ENCODE data around the gene AOPEP. TPM values are rescaled to one million over a fixed set of nuclear protein-coding genes. Genes with fewer than 3 reads are reported as not detected.

Gene AOPEP
- total RNA-seq, 4 donors from 2014 or later: 252 to 375 (median 312) TPM

- H3K4me1 ChIP-seq: no peaks in the 10 kb centered on the region
- 83 to 86% methylated on average over 1 of the region's 1 CpG for WGBS, 2 donors (ENCODE audit: low coverage in 1 of 2)
- H3K9me3 ChIP-seq: no peaks in the 10 kb centered on the region
- TF ChIP-seq CTCF (IDR thresholded peaks at IDR 0.05) (no peak), POLR2AphosphoS5 (IDR thresholded peaks at IDR 0.05) (no peak), POLR2A (IDR thresholded peaks at IDR 0.05) (no peak), EP300 (IDR thresholded peaks at IDR 0.05) (no peak)
- H3K36me3 ChIP-seq: no peaks in the 10 kb centered on the region
- H3K27ac ChIP-seq: no peak overlapping the region
- ATAC-seq: no peak
- no peaks in the 10 kb centered on the region for H3K27me3 ChIP-seq
- H3K4me3 ChIP-seq: no peak overlapping the region
These were observed 7.6 kb upstream of the AOPEP start for GRCh38 chr9:94718936-94719335.

GRCh38 chr9:94719878-94720277, 6.6 kb upstream of the AOPEP start:
- no peaks in the 10 kb centered on the region for H3K36me3 ChIP-seq
- H3K27ac ChIP-seq: no peak overlapping the region
- WGBS, 2 donors (ENCODE audit: low coverage in 1 of 2): 89 to 93% methylated on average over 4 of the region's 4 CpGs
- H3K27me3 ChIP-seq: no peaks in the 10 kb centered on the region
- no peaks in the 10 kb centered on the region for H3K4me1 ChIP-seq
- H3K9me3 ChIP-seq: no peaks in the 10 kb centered on the region
- no peak for ATAC-seq
- H3K4me3 ChIP-seq: no peak overlapping the region
- TF ChIP-seq EP300 (IDR thresholded peaks at IDR 0.05): no peak

- Histone ChIP-seq H3K4me3 (no peak overlapping the region), H3K4me1 (peaks cover 0 to 3% (median 0%) of the 10 kb centered on the region in 3 donors), H3K9me3 (no peaks in the 10 kb centered on the region), H3K36me3 (no peaks in the 10 kb centered on the region), H3K27ac (no peak overlapping the region), H3K27me3 (no peaks in the 10 kb centered on the region)
- no peak for ATAC-seq
- 60 to 76% methylated on average over 1 to 3 of the region's 5 CpGs for WGBS, 2 donors (ENCODE audit: low coverage in 1 of 2)
- TF ChIP-seq POLR2A (IDR thresholded peaks at IDR 0.05): no peak
- no peak for TF ChIP-seq CTCF (IDR thresholded peaks at IDR 0.05)
- no peak for TF ChIP-seq POLR2AphosphoS5 (IDR thresholded peaks at IDR 0.05)
- no peak for TF ChIP-seq EP300 (IDR thresholded peaks at IDR 0.05)
These were observed 5.5 kb upstream of the AOPEP start for GRCh38 chr9:94720846-94721549.

- TF ChIP-seq EP300 (IDR thresholded peaks at IDR 0.05) (no peak), CTCF (IDR thresholded peaks at IDR 0.05) (no peak), POLR2A (IDR thresholded peaks at IDR 0.05) (no peak), POLR2AphosphoS5 (IDR thresholded peaks at IDR 0.05) (no peak)
- no peaks in the 10 kb centered on the region for H3K9me3 ChIP-seq
- no peak overlapping the region for H3K4me3 ChIP-seq
- no peaks in the 10 kb centered on the region for H3K36me3 ChIP-seq
- no peak for ATAC-seq
- WGBS, 2 donors (ENCODE audit: low coverage in 1 of 2): 86 to 100% methylated on average over 2 of the region's 2 CpGs
- peaks cover 0 to 6% (median 0%) of the 10 kb centered on the region in 3 donors for H3K4me1 ChIP-seq
- no peak overlapping the region for H3K27ac ChIP-seq
- no peaks in the 10 kb centered on the region for H3K27me3 ChIP-seq
These were observed 4.7 kb upstream of the AOPEP start for GRCh38 chr9:94721754-94722153.

GRCh38 chr9:94725293-94725692, 1.2 kb upstream of the AOPEP start:
- WGBS, 2 donors (ENCODE audit: low coverage in 1 of 2): 92% methylated on average over 3 of the region's 3 CpGs
- ATAC-seq: no peak

More at GRCh38 chr9:94725293-94725692, 1.2 kb upstream of the AOPEP start:
- Histone ChIP-seq H3K4me1 (peaks cover 0 to 19% (median 6%) of the 10 kb centered on the region in 3 donors), H3K9me3 (no peaks in the 10 kb centered on the region), H3K27ac (no peak overlapping the region), H3K4me3 (no peak overlapping the region), H3K36me3 (no peaks in the 10 kb centered on the region), H3K27me3 (no peaks in the 10 kb centered on the region)
- no peak for TF ChIP-seq POLR2AphosphoS5 (IDR thresholded peaks at IDR 0.05)
- no peak for TF ChIP-seq EP300 (IDR thresholded peaks at IDR 0.05)
- TF ChIP-seq CTCF (IDR thresholded peaks at IDR 0.05): no peak
- TF ChIP-seq POLR2A (IDR thresholded peaks at IDR 0.05): no peak

All from gastroesophageal sphincter (tissue), 4 donors.